GM23338 (cell line): ENCODE results near the gene UCP3. TPM values are rescaled to one million over a fixed set of nuclear protein-coding genes. Genes with fewer than 3 reads are reported as not detected.

Source experiments
- ATAC-seq: fragments of 200-7000 bp; cut with Tn5 transposase; 3 replicates; pipeline ENCODE4 v1.9.1; 2020
- DNase-seq: peaks from one replicate; pipeline ENCODE4 v3.0.0-alpha.2; 2015; ENCODE audit warnings: low spot score
- H2AFZ ChIP-seq: fragments of 200-600 bp; sonication (generic); 2 replicates; pipeline ENCODE4 v1.8.0; 2016; ENCODE audit warnings: antibody characterized with exemption, mild to moderate bottlenecking, moderate library complexity
- H3F3A ChIP-seq: fragments of 200-600 bp; sonication (generic); replicated peaks from 2 replicates; pipeline ENCODE4 v1.8.0; 2017; ENCODE audit warnings: antibody characterized with exemption, mixed run types, low read depth
- H3K27ac ChIP-seq: fragments of 200-600 bp; sonication (generic); 2 replicates; pipeline ENCODE4 v1.6.1; 2016; ENCODE audit warnings: low read depth
- H3K27me3 ChIP-seq: fragments of 200-600 bp; sonication (generic); 2 replicates; pipeline ENCODE4 v1.8.0; 2016; ENCODE audit warnings: mild to moderate bottlenecking, mixed run types, moderate library complexity; ENCODE audit not compliant: insufficient read depth
- H3K36me3 ChIP-seq: fragments of 200-600 bp; sonication (generic); 2 replicates; pipeline ENCODE4 v1.8.0; 2016; ENCODE audit warnings: mild to moderate bottlenecking; ENCODE audit not compliant: insufficient read depth
- H3K4me1 ChIP-seq: fragments of 200-600 bp; sonication (generic); 2 replicates; pipeline ENCODE4 v1.8.0; 2016; ENCODE audit warnings: mild to moderate bottlenecking, moderate library complexity; ENCODE audit not compliant: insufficient read depth
- H3K4me2 ChIP-seq: fragments of 200-600 bp; sonication (generic); 2 replicates; pipeline ENCODE4 v1.7.1; 2017; ENCODE audit warnings: mixed run types
- H3K4me3 ChIP-seq: fragments of 200-600 bp; sonication (generic); 2 replicates; pipeline ENCODE4 v1.6.1; 2016; ENCODE audit warnings: mixed run types
- H3K79me2 ChIP-seq: fragments of 200-600 bp; sonication (generic); replicated peaks from 2 replicates; pipeline ENCODE4 v1.8.0; 2017; ENCODE audit warnings: mild to moderate bottlenecking; ENCODE audit not compliant: insufficient read depth
- H3K9me2 ChIP-seq: fragments of 200-600 bp; sonication (generic); 2 replicates; pipeline ENCODE4 v1.8.0; 2017; ENCODE audit not compliant: insufficient read depth
- H4K20me1 ChIP-seq: fragments of 200-600 bp; sonication (generic); replicated peaks from 2 replicates; pipeline ENCODE4 v1.8.0; 2017; ENCODE audit warnings: mild to moderate bottlenecking; ENCODE audit not compliant: insufficient read depth
- H3K27ac Mint-ChIP-seq: 2 replicates; pipeline ENCODE4 v1.8.0; 2020; ENCODE audit warnings: inconsistent platforms, mild to moderate bottlenecking, moderate library complexity, mixed read lengths
- H3K27me3 Mint-ChIP-seq: 3 replicates; pipeline ENCODE4 v1.8.0; 2022; ENCODE audit warnings: low read depth, mild to moderate bottlenecking, moderate library complexity, mixed read lengths, inconsistent platforms; ENCODE audit not compliant: insufficient read depth, poor library complexity
- H3K36me3 Mint-ChIP-seq: 3 replicates; pipeline ENCODE4 v1.8.0; 2021; ENCODE audit warnings: low read depth, mild to moderate bottlenecking, inconsistent platforms, moderate library complexity, mixed read lengths
- H3K4me1 Mint-ChIP-seq: 3 replicates; pipeline ENCODE4 v1.8.0; 2020; ENCODE audit warnings: mild to moderate bottlenecking, inconsistent platforms, mixed read lengths
- H3K4me3 Mint-ChIP-seq: 3 replicates; pipeline ENCODE4 v1.8.0; 2021; ENCODE audit warnings: moderate library complexity, mild to moderate bottlenecking, inconsistent platforms, mixed read lengths
- H3K9me3 Mint-ChIP-seq: 3 replicates; pipeline ENCODE4 v1.8.0; 2020; ENCODE audit warnings: moderate library complexity, mild to moderate bottlenecking, inconsistent platforms, mixed read lengths
- CREB1 ChIP-seq: fragments of 250-450 bp; sonication (Bioruptor Pico); IDR thresholded peaks from 2 replicates; pipeline ENCODE4 v1.5.0; 2020; ENCODE audit warnings: low read depth, mild to moderate bottlenecking, moderate library complexity
- CTCF ChIP-seq, 2 experiments: fragments of 200-600 bp in 1 of 2; sonication (generic) in 1 of 2; conservative IDR thresholded peaks; 2 replicates each; pipeline versions ENCODE4 v1.5.1 to v1.6.1; 2016 to 2017; ENCODE audit warnings: antibody characterized with exemption in 2 of 2, low read depth in 2 of 2, mild to moderate bottlenecking in 2 of 2, moderate library complexity in 1 of 2
- ETS1 ChIP-seq: IDR thresholded peaks from 2 replicates; pipeline ENCODE4 v1.6.1; 2016; ENCODE audit warnings: antibody characterized with exemption
- EZH2 ChIP-seq: fragments of 200-600 bp; sonication (generic); IDR thresholded peaks from one replicate; pipeline ENCODE4 v1.8.0; 2017; ENCODE audit warnings: antibody characterized with exemption, mild to moderate bottlenecking, low read depth; ENCODE audit not compliant: unreplicated experiment
- EZH2phosphoT487 ChIP-seq: fragments of 200-600 bp; sonication (generic); IDR thresholded peaks from one replicate; pipeline ENCODE4 v1.8.1; 2018; ENCODE audit warnings: antibody characterized with exemption; ENCODE audit not compliant: unreplicated experiment
- JUNB ChIP-seq: IDR thresholded peaks from one replicate; pipeline ENCODE4 v1.6.1; 2016; ENCODE audit warnings: antibody characterized with exemption; ENCODE audit not compliant: unreplicated experiment
- NANOG ChIP-seq: IDR thresholded peaks from 2 replicates; pipeline ENCODE4 v1.6.1; 2016; ENCODE audit warnings: antibody characterized with exemption, borderline replicate concordance
- POLR2AphosphoS5 ChIP-seq: IDR thresholded peaks from 2 replicates; pipeline ENCODE4 v1.6.1; 2016; ENCODE audit warnings: antibody characterized with exemption, low read depth
- REST ChIP-seq: IDR thresholded peaks from one replicate; pipeline ENCODE4 v1.6.1; 2018; ENCODE audit warnings: antibody characterized with exemption; ENCODE audit not compliant: unreplicated experiment
- STAT1 ChIP-seq: IDR thresholded peaks from one replicate; pipeline ENCODE4 v1.6.1; 2016; ENCODE audit warnings: antibody characterized with exemption; ENCODE audit not compliant: unreplicated experiment
- ZNF114 ChIP-seq: fragments of 250-450 bp; sonication (Bioruptor Pico); IDR thresholded peaks from 2 replicates; pipeline ENCODE4 v1.5.0; 2020; ENCODE audit warnings: mild to moderate bottlenecking, moderate library complexity
- ZNF331 ChIP-seq: fragments of 250-450 bp; sonication (Bioruptor Pico); IDR thresholded peaks from 2 replicates; pipeline ENCODE4 v1.5.0; 2020; ENCODE audit warnings: low read depth, mild to moderate bottlenecking, moderate library complexity
- ZNF462 ChIP-seq: fragments of 250-450 bp; sonication (Bioruptor Pico); IDR thresholded peaks from 2 replicates; pipeline ENCODE4 v1.5.0; 2020; ENCODE audit warnings: mild to moderate bottlenecking, moderate library complexity
- polyA plus RNA-seq: library from polyadenylated mRNA; unstranded; fragments of >200 nt; fragmentation: Nextera tagmentation; extraction: Ambion mirVana; gene quantifications from 2 replicates; pipeline ENCODE4 v1.2.1, GENCODE V29; 2016
- total RNA-seq: library from RNA; depleted of rRNA; stranded (reverse); fragments of >200 nt; shearing (Covaris generic); gene quantifications from 2 replicates; pipeline ENCODE4 v1.2.3, GENCODE V29; 2014

UCP3 gene
- total and polyA plus RNA-seq, 2 experiments from 2014 or later: 0.21 to 0.40 TPM

GRCh38 chr11:73956876-73957653, 51.8 kb downstream of the UCP3 start:
- TF ChIP-seq ETS1 (no peak), ZNF331 (CRISPR knock-in tag) (no peak), CREB1 (CRISPR knock-in tag) (no peak), STAT1 (no peak), JUNB (no peak), ZNF114 (CRISPR knock-in tag) (no peak), NANOG (no peak), EZH2 (no peak), EZH2phosphoT487 (no peak), REST (no peak), ZNF462 (CRISPR knock-in tag) (no peak), POLR2AphosphoS5 (no peak), CTCF (conservative IDR thresholded peaks at IDR 0.05; ENCODE audit: low read depth in 2 of 2) (no peak)
- Histone ChIP-seq H4K20me1 (no peaks in the 10 kb centered on the region), H3F3A (no peaks in the 10 kb centered on the region), H3K4me2 (0 out of 2 replicates have a peak overlapping the region, but pooled peaks have one; percentile 26), H3K9me2 (no peaks in the 10 kb centered on the region), H3K4me3 (no peak overlapping the region), H3K79me2 (no peaks in the 10 kb centered on the region), H3K36me3 (no peaks in the 10 kb centered on the region), H3K27ac (no peak overlapping the region), H3K4me1 (no peaks in the 10 kb centered on the region), H2AFZ (peak overlapping the region; percentile 88), H3K27me3 (no peaks in the 10 kb centered on the region)
- DNase-seq (no peak), ATAC-seq (peak; percentile 46)
- no peaks in the 10 kb centered on the region for H3K36me3 Mint-ChIP-seq
- H3K4me1 Mint-ChIP-seq: peaks cover 5% of the 10 kb centered on the region; the same call in 2 of the 3 replicates
- H3K4me3 Mint-ChIP-seq: peak overlapping the region; percentile 66; the same call in 2 of the 3 replicates
- H3K27ac Mint-ChIP-seq: no peak overlapping the region
- H3K27me3 Mint-ChIP-seq: peaks cover 23% of the 10 kb centered on the region
- H3K9me3 Mint-ChIP-seq: no peaks in the 10 kb centered on the region
